H1 (cell line): Measurements from ENCODE around the gene CALML5. TPM values are rescaled to one million over a fixed set of nuclear protein-coding genes. Genes with fewer than 3 reads are reported as not detected.

Source experiments
- CTCF ChIA-PET: fragments of 300-600 bp; sonication (Branson Sonifier 250); formaldehyde crosslinking; loops from one replicate; lab custom pipeline; 2021; ENCODE audit not compliant: partially characterized antibody; lab: Charles Lee
- POLR2A ChIA-PET: fragments of 300-600 bp; sonication (Branson Sonifier 250); formaldehyde crosslinking; loops from one replicate; lab custom pipeline; 2021; ENCODE audit warnings: inconsistent platforms; ENCODE audit not compliant: partially characterized antibody; lab: Charles Lee
- DNase-seq, 2 experiments: peaks; one replicate each; pipeline versions ENCODE4 v3.0.0 to v3.0.0-alpha.2; 2010 to 2022; ENCODE audit warnings: low spot score in 2 of 2, low read depth in 1 of 2, mixed read lengths in 1 of 2
- FAIRE-seq: peaks from 2 replicates; lab custom pipeline; 2011; peaks lifted over from hg19 to GRCh38; lab: Jason Lieb, UNC
- H2AFZ ChIP-seq: 2 replicates; pipeline ENCODE4 v1.8.1; 2012; ENCODE audit warnings: low read length, inconsistent platforms
- H2AK5ac ChIP-seq: 2 replicates; pipeline ENCODE4 v1.6.1; 2013; ENCODE audit warnings: low read depth, low read length
- H2BK120ac ChIP-seq: replicated peaks from 2 replicates; pipeline ENCODE3; 2013; ENCODE audit warnings: low read depth, low read length, inconsistent platforms
- H2BK12ac ChIP-seq: 2 replicates; pipeline ENCODE4 v1.6.1; 2013; ENCODE audit warnings: low read depth, low read length
- H2BK15ac ChIP-seq: 2 replicates; pipeline ENCODE4 v1.6.1; 2013; ENCODE audit warnings: low read length
- H2BK20ac ChIP-seq: 2 replicates; pipeline ENCODE4 v1.6.1; 2013; ENCODE audit warnings: low read length
- H2BK5ac ChIP-seq: 2 replicates; pipeline ENCODE4 v1.6.1; 2013; ENCODE audit warnings: low read depth, low read length
- H3K14ac ChIP-seq: 2 replicates; pipeline ENCODE4 v1.6.1; 2013; ENCODE audit warnings: inconsistent platforms; ENCODE audit not compliant: insufficient read length
- H3K18ac ChIP-seq: 2 replicates; pipeline ENCODE4 v1.6.1; 2013; ENCODE audit warnings: low read length; ENCODE audit errors: extremely low read depth
- H3K23ac ChIP-seq: 2 replicates; pipeline ENCODE4 v1.6.1; 2013; ENCODE audit warnings: inconsistent platforms; ENCODE audit not compliant: insufficient read length
- H3K23me2 ChIP-seq: 2 replicates; pipeline ENCODE4 v1.6.1; 2013; ENCODE audit warnings: low read depth, low read length
- H3K27ac ChIP-seq: 2 replicates; pipeline ENCODE4 v1.6.1; 2011; ENCODE audit warnings: low read depth, low read length, inconsistent platforms
- H3K27me3 ChIP-seq, 4 experiments: replicated peaks in 1 of 4; 1 replicate in 1 of 4; 2 replicates in 3 of 4; pipeline versions ENCODE4 v1.6.1 to v1.8.1; 2011 to 2013; ENCODE audit warnings: low read length in 3 of 4, mild to moderate bottlenecking in 3 of 4, inconsistent platforms in 2 of 4, mixed read lengths in 2 of 4, moderate library complexity in 1 of 4; ENCODE audit not compliant: control insufficient read depth in 3 of 4, insufficient read depth in 3 of 4; ENCODE audit errors: extremely low read depth in 1 of 4
- H3K36me3 ChIP-seq, 4 experiments: 2 replicates each; pipeline versions ENCODE4 v1.6.1 to v1.8.1; 2011 to 2013; ENCODE audit warnings: mild to moderate bottlenecking in 4 of 4, low read length in 3 of 4, moderate library complexity in 2 of 4, control low read depth in 1 of 4, inconsistent platforms in 1 of 4; ENCODE audit not compliant: insufficient read depth in 4 of 4, control insufficient read depth in 2 of 4
- H3K4ac ChIP-seq: replicated peaks from 2 replicates; pipeline ENCODE3; 2013; ENCODE audit warnings: low read length, low read depth, mixed read lengths, inconsistent platforms; ENCODE audit not compliant: insufficient read length
- H3K4me1 ChIP-seq, 4 experiments: replicated peaks in 1 of 4; 1 replicate in 1 of 4; 2 replicates in 3 of 4; pipeline versions ENCODE4 v1.6.1 to v1.8.1; 2011 to 2013; ENCODE audit warnings: low read length in 3 of 4, inconsistent platforms in 2 of 4, mixed read lengths in 1 of 4; ENCODE audit not compliant: insufficient read depth in 4 of 4, control insufficient read depth in 3 of 4
- H3K4me2 ChIP-seq, 2 experiments: 2 replicates each; pipeline versions ENCODE4 v1.6.1 to v1.8.1; 2011 to 2013; ENCODE audit warnings: low read depth in 2 of 2, low read length in 2 of 2, control low read depth in 1 of 2, inconsistent platforms in 1 of 2, mild to moderate bottlenecking in 1 of 2; ENCODE audit not compliant: insufficient read depth in 1 of 2
- H3K4me3 ChIP-seq, 4 experiments: fragments of 200-600, 300-600 bp in 1 of 4; sonication (generic), shearing (Covaris generic), sonication (Bioruptor Twin) in 1 of 4; 2 replicates each; pipeline versions ENCODE4 v1.5.1 to v1.8.1; 2011 to 2016; ENCODE audit warnings: low read length in 4 of 4, low read depth in 3 of 4, control low read depth in 2 of 4, inconsistent platforms in 2 of 4, mild to moderate bottlenecking in 2 of 4, mixed read lengths in 1 of 4, moderate library complexity in 1 of 4; ENCODE audit not compliant: insufficient read depth in 2 of 4; ENCODE audit errors: extremely low read depth in 1 of 4
- H3K56ac ChIP-seq: replicated peaks from 2 replicates; pipeline ENCODE3; 2013; ENCODE audit warnings: low read depth, mild to moderate bottlenecking, mixed read lengths, low read length, inconsistent platforms; ENCODE audit not compliant: insufficient read length
- H3K79me1 ChIP-seq: 2 replicates; pipeline ENCODE4 v1.6.1; 2013; ENCODE audit warnings: low read depth, low read length, control low read depth
- H3K79me2 ChIP-seq, 2 experiments: 2 replicates each; pipeline versions ENCODE4 v1.6.1 to v1.8.1; 2012 to 2013; ENCODE audit warnings: low read length in 2 of 2, mild to moderate bottlenecking in 2 of 2, inconsistent platforms in 1 of 2; ENCODE audit not compliant: insufficient read depth in 2 of 2, control insufficient read depth in 1 of 2
- H3K9ac ChIP-seq, 4 experiments: replicated peaks in 1 of 4; 1 replicate in 1 of 4; 2 replicates in 3 of 4; pipeline versions ENCODE4 v1.6.1 to v1.8.1; 2011 to 2013; ENCODE audit warnings: low read depth in 3 of 4, low read length in 3 of 4, control low read depth in 2 of 4, mild to moderate bottlenecking in 2 of 4, moderate library complexity in 2 of 4, inconsistent platforms in 1 of 4; ENCODE audit errors: extremely low read depth in 1 of 4
- H3K9me3 ChIP-seq, 2 experiments: 2 replicates each; pipeline versions ENCODE4 v1.6.1 to v1.8.1; 2012 to 2013; ENCODE audit warnings: mild to moderate bottlenecking in 2 of 2, moderate library complexity in 2 of 2, control low read depth in 1 of 2, inconsistent platforms in 1 of 2, low read depth in 1 of 2, low read length in 1 of 2, mixed read lengths in 1 of 2; ENCODE audit not compliant: insufficient read depth in 2 of 2
- H4K20me1 ChIP-seq, 2 experiments: replicated peaks in 1 of 2; 2 replicates each; pipeline versions ENCODE3 to v1.8.1; 2011 to 2013; ENCODE audit warnings: inconsistent platforms in 2 of 2, low read length in 2 of 2, mild to moderate bottlenecking in 1 of 2; ENCODE audit not compliant: insufficient read depth in 2 of 2, control insufficient read depth in 1 of 2
- H4K5ac ChIP-seq: 2 replicates; pipeline ENCODE4 v1.6.1; 2013; ENCODE audit warnings: low read length, low read depth, mixed read lengths, inconsistent platforms; ENCODE audit not compliant: insufficient read length
- H4K8ac ChIP-seq: 2 replicates; pipeline ENCODE4 v1.8.0; 2013; ENCODE audit warnings: mild to moderate bottlenecking, moderate library complexity, low read length, inconsistent platforms; ENCODE audit not compliant: insufficient read depth; ENCODE audit errors: extremely low read depth
- H4K91ac ChIP-seq: replicated peaks from 2 replicates; pipeline ENCODE3; 2013; ENCODE audit warnings: low read length, mixed read lengths, inconsistent platforms; ENCODE audit not compliant: insufficient read length
- BRCA1 ChIP-seq: IDR thresholded peaks from 2 replicates; pipeline ENCODE4 v1.6.1; 2012; ENCODE audit warnings: low read depth, low read length, improper control_type of control experiment
- CBX8 ChIP-seq: fragments of 300-800, 300-1000 bp; sonication (generic); IDR thresholded peaks from 2 replicates; pipeline ENCODE4 v1.7.1; 2016; ENCODE audit warnings: low read depth, low read length, borderline replicate concordance
- CHD2 ChIP-seq: IDR thresholded peaks from 2 replicates; pipeline ENCODE4 v1.6.1; 2012; ENCODE audit warnings: low read length, improper control_type of control experiment
- FOSL1 ChIP-seq: IDR thresholded peaks from 2 replicates; pipeline ENCODE4 v1.6.1; 2011; ENCODE audit warnings: mild to moderate bottlenecking, low read depth, low read length, moderate library complexity; ENCODE audit not compliant: insufficient read depth
- MAFK ChIP-seq: IDR thresholded peaks from 2 replicates; pipeline ENCODE4 v1.6.1; 2012; ENCODE audit warnings: low read depth, mild to moderate bottlenecking, improper control_type of control experiment, low read length
- WGBS, 2 experiments: shearing (Covaris generic) in 1 of 2; methylation state at CpG; one replicate each; pipeline versions ENCODE4 v1.1.6 to v1.1.7; 2013 to 2015; ENCODE audit warnings: low lambda C conversion rate in 2 of 2, mixed read lengths in 2 of 2, inconsistent platforms in 1 of 2, low coverage in 1 of 2, missing lambda C conversion rate in 1 of 2; ENCODE audit not compliant: insufficient replicate concordance in 2 of 2, insufficient coverage in 1 of 2, insufficient read length in 1 of 2; ENCODE audit errors: extremely low coverage in 1 of 2, missing lambda C conversion rate in 1 of 2; 5-methylcytosine and 5-hydroxymethylcytosine counted together
- polyA plus RNA-seq, 7 experiments: library from polyadenylated mRNA; depleted of rRNA in 3 of 7; stranded (reverse) in 5 of 7; unstranded in 2 of 7; fragments of >200 nt in 5 of 7; fragments of 200-250 nt in 2 of 7; gene quantifications; 1 replicate in 5 of 7; 2 replicates in 1 of 7; 4 replicates in 1 of 7; pipeline versions ENCODE4 v1.2.1 to v1.2.3, GENCODE V29; 2011 to 2013; ENCODE audit warnings: missing spikeins in 2 of 7, mixed read lengths in 2 of 7
- total RNA-seq: library from RNA; stranded (reverse); fragmentation: NEBNext Ultra II Directional; extraction: Animal tissue kit (Norgen Biotek cat#: 25700); gene quantifications from 2 replicates; pipeline ENCODE4 v1.2.1, GENCODE V29; 2021

Gene CALML5
- total and polyA plus RNA-seq, 2 of the 8 experiments (the other 6 are each of a cell fraction or from before 2014, with no cell fraction given), result not detected

GRCh38 chr10:5492322-5492855, 7.0 kb downstream of the CALML5 start:
- FAIRE-seq (no peak), DNase-seq (no peak)
- no peak overlapping the region for H4K8ac ChIP-seq
- no peak overlapping the region for H2BK5ac ChIP-seq
- H2AK5ac ChIP-seq, result peak overlapping the region; percentile 83; the same call in 1 of the 2 replicates
- no peak overlapping the region for H3K18ac ChIP-seq
- POLR2A ChIA-PET, result interaction anchor here (0.9 kb wide), 1 partner anchor 46 kb away, joined by 3 read pairs; no protein-coding TSS in a partner anchor
- no peaks in the 10 kb centered on the region for H3K79me2 ChIP-seq
- H3K14ac ChIP-seq, result no peak overlapping the region
- no peak overlapping the region; the same call in 1 of the 2 replicates for H2BK15ac ChIP-seq
- H3K27me3 ChIP-seq, result no peaks in the 10 kb centered on the region
- H2BK120ac ChIP-seq, result no peak overlapping the region
- no peak overlapping the region for H3K27ac ChIP-seq
- H2AFZ ChIP-seq, result no peak overlapping the region
- H3K23ac ChIP-seq, result no peak overlapping the region
- H2BK20ac ChIP-seq, result no peak overlapping the region
- H3K4me2 ChIP-seq, result no peak overlapping the region
- peaks cover 0 to 9% (median 3%) of the 10 kb centered on the region in 4 experiments; a peak in 5 of 7 replicates for H3K4me1 ChIP-seq
- H3K23me2 ChIP-seq, result peaks cover 4% of the 10 kb centered on the region; the same call in 1 of the 2 replicates
- 80% methylated on average over 4 of the region's 4 CpGs; no CpG with 5 or more reads in 1 of the 2 experiments for WGBS, 2 experiments
- H4K20me1 ChIP-seq, result peaks cover 0 to 3% of the 10 kb centered on the region in 2 experiments
- no peak overlapping the region for H3K56ac ChIP-seq
- H4K5ac ChIP-seq, result no peak overlapping the region
- no peaks in the 10 kb centered on the region for H3K36me3 ChIP-seq
- 0 out of 2 replicates have a peak overlapping the region, but pooled peaks have one; percentile 89 for H2BK12ac ChIP-seq
- no peak overlapping the region for H3K4me3 ChIP-seq
- H4K91ac ChIP-seq, result no peak overlapping the region
- peaks cover 6 to 7% of the 10 kb centered on the region in 2 experiments; a peak in 2 of 4 replicates for H3K9me3 ChIP-seq
- H3K9ac ChIP-seq, result no peak overlapping the region
- CTCF ChIA-PET, result interaction anchor here (0.6 to 0.9 kb wide), 2 partner anchors 47 to 137 kb away, joined by 3 read pairs; no protein-coding TSS in a partner anchor
- no peak for TF ChIP-seq BRCA1
- no peak for TF ChIP-seq FOSL1
- no peak for TF ChIP-seq CHD2
- no peak for TF ChIP-seq MAFK
- TF ChIP-seq CBX8, result no peak
- no peaks in the 10 kb centered on the region for H3K79me1 ChIP-seq
- no peak overlapping the region for H3K4ac ChIP-seq
